Activated naive CD8-positive, alpha-beta T cell treated with anti-CD3 and anti-CD28 coated beads, Interleukin-2, amount 10 ng/mL, durations not matched to agents 7 days and 5 days (primary cell): ENCODE measurements around the gene FES. TPM values are rescaled to one million over a fixed set of nuclear protein-coding genes. Genes with fewer than 3 reads are reported as not detected.
"Not testable (repeated sequence)": the region's sequence is repeated elsewhere in the genome, so short reads cannot be mapped to it uniquely, and the experiment has no call there.

Experiments
- ATAC-seq: fragments of 150-1000 bp; cut with Tn5 transposase; one replicate; pipeline ENCODE4 v1.10.0; 2021; ENCODE audit warnings: low read depth, moderate library complexity
- POLR2A ChIA-PET: fragments of 350-600 bp; sonication (Branson Sonifier 250); formaldehyde crosslinking; loops from one replicate; lab custom pipeline; 2021; ENCODE audit warnings: antibody characterized with exemption; lab: Charles Lee
- DNase-seq: peaks from one replicate; pipeline ENCODE4 v3.0.0; 2021
- H3K27ac Mint-ChIP-seq: one replicate; pipeline ENCODE4 v1.8.0; 2022; ENCODE audit warnings: mild to moderate bottlenecking, mixed read lengths
- H3K27me3 Mint-ChIP-seq: one replicate; pipeline ENCODE4 v1.8.0; 2022; ENCODE audit warnings: mild to moderate bottlenecking, moderate library complexity, mixed read lengths
- H3K36me3 Mint-ChIP-seq: one replicate; pipeline ENCODE4 v1.8.0; 2021; ENCODE audit warnings: mild to moderate bottlenecking, mixed read lengths
- H3K4me1 Mint-ChIP-seq: one replicate; pipeline ENCODE4 v1.8.0; 2021; ENCODE audit warnings: mixed read lengths
- H3K4me3 Mint-ChIP-seq: one replicate; pipeline ENCODE4 v1.8.0; 2022; ENCODE audit warnings: mild to moderate bottlenecking, moderate library complexity, mixed read lengths
- H3K9me3 Mint-ChIP-seq: one replicate; pipeline ENCODE4 v1.8.0; 2021; ENCODE audit warnings: mixed read lengths
- total RNA-seq, 2 experiments: library from RNA; stranded (reverse); gene quantifications; one replicate each; pipeline ENCODE4 v1.2.3, GENCODE V29; 2021

The FES gene
- total RNA-seq, 2 experiments from 2014 or later = 6.2 to 7.5 TPM

DNA sequence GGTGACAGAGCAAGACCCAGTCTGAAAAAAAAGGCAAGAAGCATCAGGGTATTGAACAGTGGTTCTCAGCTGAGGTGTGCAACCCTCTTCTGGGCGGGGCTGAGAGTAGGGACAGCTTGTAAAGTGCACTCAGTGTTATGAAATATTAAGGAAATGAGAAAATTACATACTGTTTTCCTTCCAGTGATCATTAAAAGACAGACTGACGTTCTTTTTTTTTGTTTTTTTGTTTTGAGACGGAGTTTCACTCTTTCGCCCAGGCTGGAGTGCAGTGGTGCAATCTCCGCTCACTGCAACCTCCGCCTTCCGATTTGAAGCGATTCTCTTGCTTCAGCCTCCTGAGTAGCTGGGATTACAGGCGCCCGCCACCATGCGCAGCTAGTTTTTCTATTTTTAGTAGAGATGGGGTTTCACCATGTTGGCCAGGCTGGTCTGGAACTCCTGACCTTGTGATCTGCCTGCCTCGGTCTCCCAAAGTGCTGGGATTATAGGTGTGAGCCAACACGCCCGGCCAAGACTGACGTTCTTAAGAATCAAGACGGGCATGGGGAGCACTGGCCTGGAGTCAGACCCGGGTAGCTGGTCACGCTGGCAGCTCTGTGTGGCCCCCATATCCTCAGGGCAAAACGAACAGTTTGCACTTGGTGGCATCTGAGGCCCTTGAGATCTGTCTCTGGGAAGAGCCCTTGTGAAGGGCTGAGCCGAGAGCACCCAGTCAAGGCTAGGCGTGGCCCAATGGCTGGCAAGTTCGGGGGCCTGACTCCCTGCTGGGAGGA lies 30.2 kb downstream of the FES start:
- no peak for DNase-seq
- no peak for ATAC-seq
- Mint-ChIP-seq H3K4me1 (peaks cover 2% of the 10 kb centered on the region), H3K9me3 (no peaks in the 10 kb centered on the region), H3K27me3 (no peaks in the 10 kb centered on the region), H3K4me3 (no peak overlapping the region), H3K27ac (no peak overlapping the region), H3K36me3 (peaks cover 17% of the 10 kb centered on the region)
- POLR2A ChIA-PET = interaction anchor here (0.7 to 3.3 kb wide), 2 partner anchors 11 to 17 kb away, joined by 3 to 17 read pairs; partner anchors contain the start of genes HDDC3 and MAN2A2

DNA sequence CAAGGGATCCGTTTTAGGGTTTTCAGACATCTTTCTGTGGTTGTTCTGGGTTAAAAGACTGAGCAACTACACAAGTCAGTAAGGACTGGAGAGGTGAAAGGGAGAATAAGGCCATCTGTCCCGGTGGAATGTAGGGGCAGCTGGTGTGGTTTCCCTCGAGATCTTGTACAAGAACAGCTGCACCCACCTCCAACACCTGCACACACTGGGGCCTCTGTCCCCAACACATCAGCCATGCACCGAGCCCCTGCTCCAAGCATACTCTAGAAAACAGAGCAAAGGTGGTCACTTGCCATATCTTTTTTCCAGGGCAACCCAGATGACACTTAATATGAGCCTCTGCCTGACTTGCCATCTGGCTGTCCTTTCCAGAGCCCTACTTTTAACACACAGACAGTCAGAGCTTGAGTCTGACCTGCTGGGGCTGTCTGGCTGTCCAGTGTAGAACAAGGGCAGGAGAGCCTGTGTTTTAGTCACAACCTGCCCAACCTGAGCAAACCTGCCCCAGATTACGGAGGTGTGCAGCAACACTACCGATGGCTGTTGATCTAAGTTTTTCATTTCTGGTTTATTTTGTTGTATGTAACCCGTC lies 31.0 kb downstream of the FES start:
- no peak for DNase-seq
- Mint-ChIP-seq H3K27ac (no peak overlapping the region), H3K36me3 (peaks cover 25% of the 10 kb centered on the region), H3K9me3 (no peaks in the 10 kb centered on the region), H3K4me3 (no peak overlapping the region), H3K27me3 (no peaks in the 10 kb centered on the region), H3K4me1 (peaks cover 2% of the 10 kb centered on the region)
- POLR2A ChIA-PET = interaction anchor here (3.3 kb wide), 1 partner anchor 12 kb away, joined by 17 read pairs; the partner anchor contains the start of gene MAN2A2
- no peak for ATAC-seq

DNA sequence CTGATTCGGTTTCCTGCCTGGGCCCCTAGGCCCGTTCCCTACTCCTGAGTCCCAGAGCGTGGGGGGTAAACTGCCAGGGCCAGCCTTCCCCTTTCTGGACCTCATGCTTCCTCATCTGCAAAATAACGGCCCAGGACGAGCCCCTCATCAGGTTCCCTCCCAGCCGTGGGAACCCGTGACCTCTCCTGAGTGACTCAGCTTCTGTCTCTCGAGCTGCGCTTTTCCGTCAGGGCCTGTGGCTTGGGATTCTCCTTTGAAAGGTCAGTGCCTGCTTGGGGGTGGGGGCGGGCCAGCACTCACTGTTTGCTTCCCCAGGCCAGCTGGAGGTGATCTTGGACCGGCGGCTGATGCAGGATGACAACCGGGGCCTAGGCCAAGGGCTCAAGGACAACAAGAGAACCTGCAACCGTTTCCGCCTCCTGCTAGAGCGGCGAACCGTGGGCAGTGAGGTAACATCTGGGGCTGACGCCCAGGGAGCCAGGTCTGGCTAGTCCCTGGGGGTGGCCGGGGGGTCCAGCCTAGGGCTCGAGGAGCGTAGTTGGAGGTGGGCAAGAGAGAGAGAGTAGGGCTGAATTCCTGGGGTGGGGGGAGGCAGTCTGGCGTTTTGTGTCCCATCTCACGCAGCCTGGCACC lies 31.6 kb downstream of the FES start:
- DNase-seq (no peak), ATAC-seq (no peak)
- H3K27me3 Mint-ChIP-seq = no peaks in the 10 kb centered on the region
- H3K27ac Mint-ChIP-seq = no peak overlapping the region
- H3K9me3 Mint-ChIP-seq = no peaks in the 10 kb centered on the region
- H3K4me3 Mint-ChIP-seq = no peak overlapping the region
- peaks cover 25% of the 10 kb centered on the region for H3K36me3 Mint-ChIP-seq
- peaks cover 2% of the 10 kb centered on the region for H3K4me1 Mint-ChIP-seq
- POLR2A ChIA-PET = no interaction called here

DNA sequence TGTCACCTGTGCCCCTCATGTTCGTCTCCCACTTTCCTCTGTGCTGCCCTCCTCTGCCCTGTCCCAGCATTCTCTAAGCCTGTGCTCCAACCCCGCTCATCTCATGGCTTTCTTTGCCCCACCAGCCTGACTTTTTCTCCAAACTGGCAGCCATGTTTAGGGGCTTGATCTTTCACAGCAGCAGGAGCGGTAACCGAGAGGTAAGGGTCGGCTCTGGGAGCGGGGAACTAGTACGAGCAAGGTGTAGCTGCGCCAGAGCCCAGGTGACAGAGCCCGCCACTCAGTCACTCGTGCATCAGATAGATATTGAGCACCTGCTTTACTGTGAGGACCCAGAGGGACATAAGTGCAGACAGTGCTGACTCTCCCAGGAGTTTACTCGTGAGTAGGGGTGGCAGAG lies 32.2 kb downstream of the FES start:
- DNase-seq (no peak), ATAC-seq (no peak)
- Mint-ChIP-seq H3K27me3 (no peaks in the 10 kb centered on the region), H3K9me3 (no peaks in the 10 kb centered on the region), H3K36me3 (peaks cover 28% of the 10 kb centered on the region), H3K27ac (no peak overlapping the region), H3K4me1 (peaks cover 2% of the 10 kb centered on the region), H3K4me3 (no peak overlapping the region)
- POLR2A ChIA-PET = no interaction called here

DNA sequence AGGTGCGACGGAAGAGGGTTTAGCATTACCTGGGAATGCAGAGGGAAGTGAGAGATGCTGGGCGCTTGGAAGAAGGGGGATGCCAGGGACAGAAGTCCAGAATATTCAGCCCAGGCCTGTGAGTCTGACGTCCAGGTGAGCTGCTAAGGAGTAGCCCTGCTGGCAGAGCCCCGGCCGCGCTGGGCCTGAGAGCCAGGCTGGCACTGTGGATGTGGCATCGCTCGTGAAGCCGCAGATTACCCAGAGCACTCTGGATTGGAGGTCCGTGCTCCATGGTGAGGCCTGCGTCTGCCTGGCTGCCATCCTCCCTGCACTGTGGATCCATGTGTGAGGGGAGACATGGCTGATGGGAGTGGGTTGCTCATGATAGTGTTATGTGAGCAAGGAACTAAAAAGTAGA lies 33.3 kb downstream of the FES start:
- Mint-ChIP-seq H3K9me3 (no peaks in the 10 kb centered on the region), H3K4me1 (peaks cover 2% of the 10 kb centered on the region), H3K4me3 (no peak overlapping the region), H3K27ac (no peak overlapping the region), H3K27me3 (no peaks in the 10 kb centered on the region), H3K36me3 (peaks cover 33% of the 10 kb centered on the region)
- POLR2A ChIA-PET = interaction anchor here (1.6 kb wide), 1 partner anchor 14 kb away, joined by 4 read pairs; the partner anchor contains the start of gene MAN2A2
- DNase-seq (no peak), ATAC-seq (no peak)

DNA sequence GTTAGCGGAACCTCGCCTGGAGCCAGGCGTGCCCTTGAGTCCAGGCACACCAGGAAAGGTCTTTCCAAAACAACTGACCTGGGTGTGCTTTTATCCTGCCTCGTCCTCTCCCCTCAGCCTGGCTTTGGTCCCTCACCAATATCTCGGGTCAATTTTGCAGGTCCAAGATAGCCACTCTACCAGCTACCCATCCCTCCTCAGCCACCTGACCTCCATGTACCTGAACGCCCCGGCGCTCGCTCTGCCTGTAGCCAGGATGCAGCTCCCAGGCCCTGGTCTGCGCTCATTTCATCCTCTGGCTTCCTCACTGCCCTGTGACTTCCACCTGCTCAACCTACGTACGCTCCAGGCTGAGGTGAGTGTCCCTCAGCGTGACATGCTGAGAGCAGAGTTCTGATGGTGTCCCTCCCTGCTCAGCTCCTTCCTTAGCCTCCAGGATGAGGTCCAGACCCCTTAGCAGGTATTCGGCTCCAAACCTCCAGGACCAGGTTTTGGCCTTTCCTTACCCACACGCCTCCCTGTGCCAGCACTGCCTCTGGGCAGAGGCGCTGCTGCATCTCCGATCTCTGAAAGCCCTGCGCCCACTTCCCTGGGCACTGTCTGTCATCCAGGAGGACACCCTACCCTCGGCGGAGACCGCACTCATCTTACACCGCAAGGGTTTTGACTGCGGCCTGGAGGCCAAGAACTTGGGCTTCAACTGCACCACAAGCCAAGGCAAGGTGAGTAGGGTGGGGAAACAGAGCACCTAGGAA lies 33.9 kb downstream of the FES start:
- POLR2A ChIA-PET = interaction anchor here (1.6 kb wide), 1 partner anchor 15 kb away, joined by 4 read pairs; the partner anchor contains the start of gene MAN2A2
- Mint-ChIP-seq H3K27me3 (no peaks in the 10 kb centered on the region), H3K9me3 (no peaks in the 10 kb centered on the region), H3K36me3 (peaks cover 35% of the 10 kb centered on the region), H3K4me3 (no peak overlapping the region), H3K4me1 (peaks cover 4% of the 10 kb centered on the region), H3K27ac (no peak overlapping the region)
- ATAC-seq = no peak
- no peak for DNase-seq

DNA sequence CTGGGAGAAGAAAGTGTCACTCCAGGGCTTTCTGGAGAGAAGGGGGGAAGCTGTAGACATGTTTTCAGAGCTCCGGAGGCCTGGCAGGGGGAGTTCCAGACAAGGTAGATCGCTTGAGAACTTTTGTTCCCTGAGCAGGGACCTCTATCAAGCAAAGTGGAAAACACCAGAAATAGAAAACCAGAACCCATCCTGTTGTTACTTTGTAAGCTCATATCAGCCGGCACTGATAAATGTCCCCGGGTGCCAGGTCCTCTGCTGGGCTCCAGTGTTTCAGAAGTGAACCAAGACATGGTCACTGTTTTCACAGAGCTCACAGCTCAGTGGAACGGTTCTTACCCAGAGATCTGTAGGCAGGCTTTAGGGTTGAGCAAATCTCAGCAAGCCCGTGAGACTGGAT lies 34.5 kb downstream of the FES start:
- Mint-ChIP-seq H3K4me1 (peaks cover 4% of the 10 kb centered on the region), H3K27ac (no peak overlapping the region), H3K9me3 (no peaks in the 10 kb centered on the region), H3K27me3 (no peaks in the 10 kb centered on the region), H3K36me3 (peaks cover 37% of the 10 kb centered on the region), H3K4me3 (no peak overlapping the region)
- POLR2A ChIA-PET = no interaction called here
- DNase-seq (no peak), ATAC-seq (no peak)

DNA sequence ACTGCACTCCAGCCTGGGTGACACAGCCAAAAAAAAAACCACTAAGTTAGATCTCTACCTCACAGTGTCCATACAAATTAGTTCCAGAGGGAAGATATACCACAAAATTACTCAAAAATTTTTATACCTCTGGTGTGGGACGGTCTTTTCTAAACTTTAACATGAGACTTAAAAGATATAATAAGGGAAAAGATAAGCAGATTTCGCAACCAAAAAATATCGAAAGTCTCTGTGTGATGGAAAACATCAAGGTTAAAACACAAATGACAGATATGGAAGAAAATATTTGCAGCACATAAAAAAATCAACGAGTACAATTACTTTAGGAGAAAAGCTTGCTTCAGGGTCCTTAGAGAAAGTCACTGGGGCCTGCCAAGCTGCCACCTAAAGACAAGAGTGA lies 37.6 kb downstream of the FES start:
- ATAC-seq = no peak
- H3K27ac Mint-ChIP-seq = no peak overlapping the region
- H3K36me3 Mint-ChIP-seq = peaks cover 35% of the 10 kb centered on the region

DNA sequence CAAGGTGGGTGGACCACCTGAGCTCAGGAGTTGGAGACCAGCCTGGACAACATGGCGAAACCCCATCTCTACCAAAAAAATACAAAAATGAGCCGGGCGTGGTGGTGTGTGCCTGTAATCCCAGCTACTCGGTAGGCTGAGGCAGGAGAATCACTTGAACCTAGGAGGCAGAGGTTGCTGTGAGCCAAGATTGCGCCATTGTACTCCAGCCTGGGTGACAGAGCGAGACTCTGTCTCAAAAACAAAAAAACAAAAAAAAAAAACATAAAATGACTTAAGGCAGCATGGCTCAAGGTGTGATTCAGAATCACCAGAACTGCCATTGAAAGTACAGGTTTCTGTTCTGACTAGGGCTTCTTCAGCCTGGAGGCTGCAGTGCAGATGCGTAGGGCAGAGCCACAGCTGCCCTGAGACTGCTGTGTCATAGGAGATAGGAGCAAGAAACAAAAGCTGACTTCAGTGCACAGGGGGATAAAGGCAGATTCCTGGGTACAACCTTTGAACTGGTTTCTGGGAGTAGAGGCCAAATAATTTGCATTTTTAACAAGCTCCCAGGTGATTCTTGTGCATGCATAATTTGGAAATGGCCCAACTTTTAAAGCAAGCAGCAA lies 38.5 kb downstream of the FES start:
- H3K9me3 Mint-ChIP-seq, H3K4me1 Mint-ChIP-seq, DNase-seq, H3K4me3 Mint-ChIP-seq, H3K27me3 Mint-ChIP-seq, H3K27ac Mint-ChIP-seq, ATAC-seq: not testable (repeated sequence)
- POLR2A ChIA-PET = interaction anchor here (1.0 to 2.4 kb wide), 2 partner anchors 17 to 19 kb away, joined by 4 to 9 read pairs; partner anchors contain the start of gene MAN2A2
- peaks cover 29% of the 10 kb centered on the region for H3K36me3 Mint-ChIP-seq

More for the DNA sequence above, 37.6 kb downstream of the FES start:
- H3K4me3 Mint-ChIP-seq = no peak overlapping the region
- no peaks in the 10 kb centered on the region for H3K9me3 Mint-ChIP-seq
- no peaks in the 10 kb centered on the region for H3K27me3 Mint-ChIP-seq
- DNase-seq = no peak
- H3K4me1 Mint-ChIP-seq = peaks cover 7% of the 10 kb centered on the region
- POLR2A ChIA-PET = interaction anchor here (0.8 to 2.4 kb wide), 4 partner anchors 9 to 18 kb away, joined by 3 to 9 read pairs (median 4); partner anchors contain the start of gene MAN2A2

DNA sequence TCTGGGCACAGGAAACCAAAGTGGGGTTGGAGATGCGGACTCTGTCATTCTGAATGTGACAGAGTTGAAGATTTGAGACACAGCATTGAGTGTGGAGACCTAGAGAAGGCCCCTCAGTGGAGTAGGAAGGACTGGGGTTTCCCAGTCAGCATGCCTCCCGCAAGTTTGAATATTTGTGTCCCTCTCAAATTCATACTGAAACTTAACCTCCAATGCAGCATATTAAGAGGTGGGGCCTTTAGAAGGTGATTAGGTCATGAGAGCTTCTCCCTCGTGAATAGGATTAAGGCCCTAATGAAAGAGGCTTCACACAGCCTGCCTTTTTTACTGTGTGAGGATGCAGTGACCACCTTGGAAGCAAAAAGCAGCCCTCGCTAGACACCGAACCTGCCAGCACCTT lies 40.1 kb downstream of the FES start:
- Mint-ChIP-seq H3K4me1 (peaks cover 12% of the 10 kb centered on the region), H3K9me3 (no peaks in the 10 kb centered on the region), H3K4me3 (no peak overlapping the region), H3K36me3 (peaks cover 27% of the 10 kb centered on the region), H3K27ac (no peak overlapping the region), H3K27me3 (no peaks in the 10 kb centered on the region)
- POLR2A ChIA-PET = no interaction called here
- DNase-seq (no peak), ATAC-seq (no peak)

DNA sequence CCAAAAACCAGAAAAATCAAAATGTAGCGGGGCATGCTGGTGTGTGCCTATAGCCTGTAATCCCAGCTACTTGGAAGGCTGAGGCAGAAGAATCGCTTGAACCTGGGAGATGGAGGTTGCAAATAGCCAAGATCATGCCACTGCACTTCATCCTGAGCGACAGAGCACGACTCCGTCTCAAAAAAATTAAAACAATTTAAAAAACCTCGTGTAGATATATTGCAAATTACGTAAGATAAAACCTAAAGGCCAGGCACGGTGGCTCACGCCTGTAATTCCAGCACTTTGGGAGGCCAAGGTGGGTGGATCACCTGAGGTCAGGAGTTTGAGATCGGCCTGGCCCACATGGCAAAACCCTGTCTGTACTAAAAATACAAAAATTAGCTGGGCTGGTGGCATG lies 42.5 kb downstream of the FES start:
- POLR2A ChIA-PET = interaction anchor here (0.7 kb wide), 1 partner anchor 727 kb away, joined by 3 read pairs; no protein-coding TSS in a partner anchor
- Mint-ChIP-seq H3K36me3 (peaks cover 13% of the 10 kb centered on the region), H3K4me1 (peaks cover 27% of the 10 kb centered on the region)
- H3K4me3 Mint-ChIP-seq, H3K9me3 Mint-ChIP-seq, DNase-seq, H3K27ac Mint-ChIP-seq, H3K27me3 Mint-ChIP-seq, ATAC-seq: not testable (repeated sequence)

DNA sequence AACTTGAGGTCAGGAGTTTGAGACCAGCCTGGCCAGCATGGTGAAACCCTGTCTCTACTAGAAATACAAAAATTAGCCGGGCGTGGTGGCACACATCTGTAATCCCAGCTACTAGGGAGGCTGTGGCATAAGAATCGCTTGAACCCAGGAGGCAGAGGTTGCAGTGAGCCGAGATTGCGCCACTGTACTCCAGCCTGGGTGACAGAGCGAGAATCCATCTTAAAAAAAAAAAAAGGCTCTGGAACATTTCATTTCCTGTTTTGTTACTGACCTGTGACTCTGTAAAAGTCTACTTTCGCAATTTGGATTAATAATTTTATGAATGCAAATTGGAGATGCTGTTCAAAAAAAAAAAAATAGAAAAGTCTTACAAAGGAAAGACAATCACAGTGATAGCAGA lies 43.8 kb downstream of the FES start:
- ATAC-seq, H3K27me3 Mint-ChIP-seq, H3K36me3 Mint-ChIP-seq, H3K9me3 Mint-ChIP-seq, DNase-seq: not testable (repeated sequence)
- peaks cover 29% of the 10 kb centered on the region for H3K4me1 Mint-ChIP-seq
- peak overlapping the region; percentile 37 for H3K4me3 Mint-ChIP-seq
- peak overlapping the region; percentile 54 for H3K27ac Mint-ChIP-seq
- POLR2A ChIA-PET = interaction anchor here (0.6 to 0.7 kb wide), 2 partner anchors 216 to 785 kb away, joined by 3 to 9 read pairs; no protein-coding TSS in a partner anchor
